GM10248 (cell line): Measurements from ENCODE around the gene F10.

ENCODE experiments used
- CTCF ChIA-PET: fragments of 300-600 bp; sonication (Branson Sonifier 250); formaldehyde crosslinking; extraction: SDS; loops from one replicate; lab custom pipeline; 2021; ENCODE audit warnings: antibody characterized with exemption; lab: Yijun Ruan, JAX
- POLR2A ChIA-PET: fragments of 350-650 bp; sonication (Branson Sonifier 250); formaldehyde crosslinking; extraction: SDS; loops from one replicate; lab custom pipeline; 2020; ENCODE audit warnings: antibody characterized with exemption; lab: Yijun Ruan, JAX
- DNase-seq: peaks from one replicate; pipeline ENCODE4 v3.0.0; 2012; ENCODE audit errors: extremely low spot score
- CTCF ChIP-seq: IDR thresholded peaks from 2 replicates; pipeline ENCODE4 v1.5.1; 2012; ENCODE audit warnings: mild to moderate bottlenecking, low read depth; ENCODE audit errors: extremely low read depth, missing control alignments, control extremely low read depth

Gene F10

GRCh38 chr13:113090806-113091205 lies 31.8 kb upstream of the F10 start:
- no peak for DNase-seq
- ChIA-PET CTCF (no interaction called here), POLR2A (no interaction called here)
- TF ChIP-seq CTCF, result no peak

- CTCF ChIA-PET, result no interaction called here
- POLR2A ChIA-PET, result no interaction called here
- DNase-seq, result no peak
- TF ChIP-seq CTCF, result no peak
These were observed 31.3 kb upstream of the F10 start for GRCh38 chr13:113091211-113091771.

- DNase-seq, result no peak
- CTCF ChIA-PET, result no interaction called here
- POLR2A ChIA-PET, result no interaction called here
- TF ChIP-seq CTCF, result no peak
These were observed 30.5 kb upstream of the F10 start for GRCh38 chr13:113091891-113092775.

- TF ChIP-seq CTCF, result no peak
- ChIA-PET POLR2A (no interaction called here), CTCF (no interaction called here)
- no peak for DNase-seq
These were observed 29.6 kb upstream of the F10 start for GRCh38 chr13:113092776-113093579.

- ChIA-PET POLR2A (no interaction called here), CTCF (interaction anchor here (1.0 kb wide), 1 partner anchor 11 kb away, joined by 3 read pairs; no protein-coding TSS in a partner anchor)
- DNase-seq, result no peak
- no peak for TF ChIP-seq CTCF
These were observed 28.8 kb upstream of the F10 start for GRCh38 chr13:113093580-113094409.
